GM12878 (cell line): ENCODE results near the gene LEPR. TPM values are rescaled to one million over a fixed set of nuclear protein-coding genes. Genes with fewer than 3 reads are reported as not detected.

Source experiments
- ATAC-seq: fragments of 200-7000 bp; cut with Tn5 transposase; 3 replicates; pipeline ENCODE4 v1.9.1; 2020; ENCODE audit warnings: mild to moderate bottlenecking, moderate library complexity
- BruUV-seq: library from RNA; stranded (reverse); fragments of 400-500 nt; replicated peaks from 2 replicates; lab custom pipeline; 2021; lab: Mats Ljungman, UMichigan
- CTCF ChIA-PET: fragments of 300-600 bp; sonication (Branson Sonifier 250); formaldehyde crosslinking; extraction: SDS; loops from one replicate; lab custom pipeline; 2021; ENCODE audit warnings: inconsistent platforms; lab: Yijun Ruan, JAX
- POLR2A ChIA-PET: fragments of 350-600 bp; formaldehyde crosslinking; extraction: SDS; loops from one replicate; lab custom pipeline; 2021; ENCODE audit warnings: inconsistent platforms; lab: Charles Lee
- RAD21 ChIA-PET: fragments of 300-600 bp; sonication (Branson Sonifier 250); formaldehyde crosslinking; loops from one replicate; lab custom pipeline; 2023; ENCODE audit warnings: antibody characterized with exemption; ENCODE audit not compliant: unreplicated experiment; lab: Charles Lee
- SMC1A ChIA-PET: fragments of 300-600 bp; sonication (Branson Sonifier 250); formaldehyde crosslinking; loops from one replicate; lab custom pipeline; 2023; ENCODE audit not compliant: unreplicated experiment, uncharacterized antibody; lab: Charles Lee
- DNase-seq: peaks from one replicate; pipeline ENCODE4 v3.0.0-alpha.2; 2011; ENCODE audit warnings: low read depth, low spot score
- FAIRE-seq: peaks from 3 replicates; lab custom pipeline; 2011; peaks lifted over from hg19 to GRCh38; lab: Jason Lieb, UNC
- H2AFZ ChIP-seq: 2 replicates; pipeline ENCODE4 v1.6.0; 2011; ENCODE audit warnings: low read depth, low read length, control low read depth; ENCODE audit not compliant: control insufficient read depth
- H3K27ac ChIP-seq: 2 replicates; pipeline ENCODE4 v1.5.1; 2011; ENCODE audit warnings: control low read depth; ENCODE audit not compliant: control insufficient read depth, insufficient read depth
- H3K27me3 ChIP-seq, 2 experiments: replicated peaks in 1 of 2; 2 replicates each; pipeline versions ENCODE4 v1.6.0 to v1.6.1; 2011; ENCODE audit warnings: low read length in 1 of 2; ENCODE audit not compliant: control insufficient read depth in 2 of 2, insufficient read depth in 2 of 2
- H3K36me3 ChIP-seq, 2 experiments: 2 replicates each; pipeline ENCODE4 v1.5.1; 2011; ENCODE audit warnings: low read length in 1 of 2; ENCODE audit not compliant: control insufficient read depth in 2 of 2, insufficient read depth in 2 of 2
- H3K4me1 ChIP-seq: 2 replicates; pipeline ENCODE4 v1.6.1; 2011; ENCODE audit warnings: mild to moderate bottlenecking, low read length, moderate library complexity, mixed read lengths; ENCODE audit not compliant: control insufficient read depth, insufficient read depth
- H3K4me2 ChIP-seq: 2 replicates; pipeline ENCODE4 v1.6.0; 2011; ENCODE audit warnings: control low read depth; ENCODE audit not compliant: control insufficient read depth, insufficient read depth
- H3K4me3 ChIP-seq: fragments of 200-600 bp; sonication (generic); 2 replicates; pipeline ENCODE4 v1.5.1; 2016
- H3K79me2 ChIP-seq: 2 replicates; pipeline ENCODE4 v1.6.0; 2011; ENCODE audit warnings: low read length; ENCODE audit not compliant: control insufficient read depth, insufficient read depth
- H3K9ac ChIP-seq: 2 replicates; pipeline ENCODE4 v1.8.0; 2011; ENCODE audit warnings: low read length, control low read depth, mixed read lengths; ENCODE audit not compliant: control insufficient read depth, insufficient read depth
- H3K9me3 ChIP-seq: replicated peaks from 3 replicates; pipeline ENCODE4 v1.5.1; 2011; ENCODE audit warnings: mild to moderate bottlenecking, low read length; ENCODE audit not compliant: control insufficient read depth, insufficient read depth
- H4K20me1 ChIP-seq: 2 replicates; pipeline ENCODE4 v1.6.0; 2011; ENCODE audit not compliant: control insufficient read depth, insufficient read depth
- DPF2 ChIP-seq: fragments of 450-650 bp; IDR thresholded peaks from 2 replicates; pipeline ENCODE4 v1.6.1; 2017; ENCODE audit warnings: mild to moderate bottlenecking
- MYB ChIP-seq: fragments of 150-350 bp; IDR thresholded peaks from 2 replicates; pipeline ENCODE4 v1.6.1; 2014; ENCODE audit warnings: mild to moderate bottlenecking, low read depth, low read length, borderline replicate concordance
- NBN ChIP-seq: fragments of 450-650 bp; IDR thresholded peaks from 2 replicates; pipeline ENCODE4 v1.6.1; 2016
- POU2F2 ChIP-seq: IDR thresholded peaks from 3 replicates; pipeline ENCODE4 v1.6.1; 2011; ENCODE audit warnings: low read depth, mild to moderate bottlenecking, low read length, borderline replicate concordance
- RB1 ChIP-seq: fragments of 450-650 bp; formaldehyde crosslinking; IDR thresholded peaks from 2 replicates; pipeline ENCODE4 v1.6.1; 2017; ENCODE audit warnings: mild to moderate bottlenecking, borderline replicate concordance
- SIX5 ChIP-seq: IDR thresholded peaks from 2 replicates; pipeline ENCODE4 v1.6.1; 2011; ENCODE audit warnings: mild to moderate bottlenecking, low read depth, low read length, moderate library complexity; ENCODE audit not compliant: severe bottlenecking
- TAF1 ChIP-seq: IDR thresholded peaks from 2 replicates; pipeline ENCODE4 v1.6.1; 2011; ENCODE audit warnings: mild to moderate bottlenecking, low read depth, low read length, borderline replicate concordance
- ZNF207 ChIP-seq: fragments of 450-650 bp; IDR thresholded peaks from 2 replicates; pipeline ENCODE4 v1.6.1; 2014; ENCODE audit warnings: antibody characterized with exemption, mild to moderate bottlenecking, borderline replicate concordance
- whole genome bisulfite sequencing: methylation state at CpG from one replicate; pipeline ENCODE4 v1.1.6; 2016; ENCODE audit warnings: low lambda C conversion rate; ENCODE audit not compliant: insufficient replicate concordance, insufficient coverage; ENCODE audit errors: missing lambda C conversion rate; 5-methylcytosine and 5-hydroxymethylcytosine counted together
- in situ Hi-C: fragments of 300-500 bp; cut with MboI; formaldehyde crosslinking; loops from 9 replicates; pipeline ENCODE4 v1.14.3; 2018; ENCODE audit warnings: mixed read lengths
- intact Hi-C: fragments of 100-400 bp; cut with micrococcal nuclease; formaldehyde crosslinking; loops from one replicate; pipeline ENCODE4 v1.14.2; 2022; ENCODE audit not compliant: unreplicated experiment
- polyA plus RNA-seq, 11 experiments: library from polyadenylated mRNA; depleted of rRNA in 4 of 11; unstranded in 6 of 11; stranded (reverse) in 5 of 11; fragments of >200 nt; fragmentation: Nextera tagmentation in 4 of 11; fragmentation: Illumina TruSeq in 1 of 11; extraction: Ambion mirVana in 4 of 11; extraction: Trizol in 1 of 11; gene quantifications; 1 replicate in 1 of 11; 2 replicates in 10 of 11; pipeline versions ENCODE4 v1.2.1 to v1.2.3, GENCODE V29; 2011 to 2016; ENCODE audit warnings: inconsistent platforms in 2 of 11, missing spikeins in 2 of 11, low read depth in 1 of 11
- total RNA-seq, 4 experiments: library from RNA; depleted of rRNA in 3 of 4; stranded (reverse); fragments of >200 nt in 3 of 4; fragmentation: Illumina TruSeq in 1 of 4; extraction: Trizol in 1 of 4; gene quantifications; 2 replicates each; pipeline versions ENCODE4 v1.2.1 to v1.2.3, GENCODE V29; 2013 to 2021
- TF ChIP-seq, protein P1 (sequence below): fragments of 450-650 bp; IDR thresholded peaks from 2 replicates; pipeline ENCODE4 v1.6.1; 2017; ENCODE audit warnings: borderline replicate concordance
- TF ChIP-seq, protein P2 (sequence below): IDR thresholded peaks from 2 replicates; pipeline ENCODE4 v1.6.1; 2011; ENCODE audit warnings: low read depth, low read length, improper control_type of control experiment, borderline replicate concordance
- TF ChIP-seq, protein P3 (sequence below): IDR thresholded peaks from 2 replicates; pipeline ENCODE4 v1.6.1; 2011; ENCODE audit warnings: borderline replicate concordance, low read depth, mild to moderate bottlenecking, moderate library complexity, mixed read lengths, low read length; ENCODE audit not compliant: insufficient read depth; ENCODE audit errors: extremely low read length

The LEPR gene
- total and polyA plus RNA-seq, 10 of the 15 experiments (the other 5 are each of a cell fraction or from before 2014, with no cell fraction given), result 0.49 to 3.7 (median 1.2) TPM

DNA sequence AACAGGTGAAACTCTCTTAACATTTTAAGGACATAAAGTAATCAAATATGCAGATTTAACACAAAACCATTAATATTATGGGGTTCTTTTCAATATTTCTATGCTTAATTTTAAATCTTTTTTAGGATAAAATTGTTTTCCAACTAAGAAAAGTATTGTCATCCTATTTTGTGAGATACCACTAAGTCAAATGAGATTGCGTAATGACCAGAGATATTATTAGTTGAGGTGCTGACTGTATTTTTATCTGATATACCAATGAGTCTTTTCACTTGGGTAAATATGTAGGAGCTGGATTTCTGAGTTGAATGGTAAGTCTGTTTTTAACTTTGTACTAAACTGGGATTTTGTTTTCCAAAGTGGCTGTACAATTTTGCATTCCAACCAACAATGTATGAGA lies 25.4 kb downstream of the LEPR start:
- SMC1A ChIA-PET, result no interaction called here
- CTCF ChIA-PET, result no interaction called here
- TF ChIP-seq, protein P1, sequence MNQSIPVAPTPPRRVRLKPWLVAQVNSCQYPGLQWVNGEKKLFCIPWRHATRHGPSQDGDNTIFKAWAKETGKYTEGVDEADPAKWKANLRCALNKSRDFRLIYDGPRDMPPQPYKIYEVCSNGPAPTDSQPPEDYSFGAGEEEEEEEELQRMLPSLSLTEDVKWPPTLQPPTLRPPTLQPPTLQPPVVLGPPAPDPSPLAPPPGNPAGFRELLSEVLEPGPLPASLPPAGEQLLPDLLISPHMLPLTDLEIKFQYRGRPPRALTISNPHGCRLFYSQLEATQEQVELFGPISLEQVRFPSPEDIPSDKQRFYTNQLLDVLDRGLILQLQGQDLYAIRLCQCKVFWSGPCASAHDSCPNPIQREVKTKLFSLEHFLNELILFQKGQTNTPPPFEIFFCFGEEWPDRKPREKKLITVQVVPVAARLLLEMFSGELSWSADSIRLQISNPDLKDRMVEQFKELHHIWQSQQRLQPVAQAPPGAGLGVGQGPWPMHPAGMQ, result no peak
- TF ChIP-seq ZNF207, result no peak
- TF ChIP-seq, all 136 proteins: peak for 0
- Histone ChIP-seq H2AFZ (no peak overlapping the region), H3K36me3 (no peaks in the 10 kb centered on the region), H3K9ac (no peak overlapping the region), H3K4me1 (no peaks in the 10 kb centered on the region), H3K79me2 (no peaks in the 10 kb centered on the region), H3K9me3 (no peaks in the 10 kb centered on the region), H3K4me3 (no peak overlapping the region), H3K27me3 (no peaks in the 10 kb centered on the region), H4K20me1 (no peaks in the 10 kb centered on the region), H3K4me2 (no peak overlapping the region), H3K27ac (no peak overlapping the region)
- 95% methylated on average over 1 of the region's 1 CpG for WGBS
- DNase-seq, result no peak
- no TSS peak for BruUV-seq
- no peak for ATAC-seq
- ChIA-PET POLR2A (no interaction called here), RAD21 (interaction anchor here (0.5 kb wide), 1 partner anchor 949 kb away, joined by 3 read pairs; no protein-coding TSS in a partner anchor)
- FAIRE-seq, result no peak
- in situ Hi-C loops, result no loop called here
- intact Hi-C loops, result no loop called here

DNA sequence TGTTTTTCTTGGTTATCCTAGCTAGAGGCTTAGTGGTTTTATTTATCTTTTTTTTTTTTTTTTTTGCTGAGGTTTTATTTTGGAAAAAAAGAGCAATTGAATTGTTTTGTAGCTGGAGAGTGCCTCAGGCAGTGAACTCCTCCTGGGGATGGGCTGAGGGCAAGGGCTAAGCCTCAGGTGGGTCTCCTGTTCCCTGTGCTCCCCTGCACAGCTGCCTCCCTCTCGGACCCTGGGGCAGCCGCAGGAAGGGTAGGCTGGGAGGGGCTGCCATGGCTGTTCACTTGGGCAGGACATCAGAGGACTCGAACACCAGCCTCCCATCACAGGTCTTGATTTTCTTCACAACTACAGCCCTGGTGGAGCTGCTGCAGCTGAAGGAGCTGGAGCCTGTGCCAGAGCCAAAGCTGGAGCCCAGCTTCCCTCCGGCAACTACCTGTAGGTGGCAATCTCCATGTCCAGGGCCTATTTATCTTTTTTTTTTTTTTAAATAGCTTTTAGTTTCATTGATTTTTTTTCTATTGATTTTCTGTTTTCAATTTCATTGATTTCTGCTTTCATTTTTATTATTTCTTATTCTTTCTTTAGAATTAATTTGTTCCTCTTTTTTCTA lies 28.9 kb downstream of the LEPR start:
- DNase-seq (no peak), FAIRE-seq (no peak), ATAC-seq (no peak)
- SMC1A ChIA-PET, result interaction anchor here (0.6 to 1.5 kb wide), 2 partner anchors 9 to 659 kb away, joined by 4 to 5 read pairs; no protein-coding TSS in a partner anchor
- Histone ChIP-seq H3K9ac (no peak overlapping the region), H3K4me1 (no peaks in the 10 kb centered on the region), H3K4me3 (no peak overlapping the region), H3K79me2 (no peaks in the 10 kb centered on the region), H3K9me3 (no peaks in the 10 kb centered on the region), H3K27me3 (no peaks in the 10 kb centered on the region), H3K27ac (no peak overlapping the region), H4K20me1 (no peaks in the 10 kb centered on the region), H2AFZ (no peak overlapping the region), H3K4me2 (no peak overlapping the region), H3K36me3 (no peaks in the 10 kb centered on the region)
- CTCF ChIA-PET, result interaction anchor here (0.8 to 2.0 kb wide), 2 partner anchors 10 to 11 kb away, joined by 3 to 7 read pairs; no protein-coding TSS in a partner anchor
- no TSS peak for BruUV-seq
- in situ Hi-C loops (no loop called here), intact Hi-C loops (no loop called here)
- POLR2A ChIA-PET, result interaction anchor here (0.6 kb wide), 1 partner anchor 692 kb away, joined by 10 read pairs; no protein-coding TSS in a partner anchor
- WGBS, result 79% methylated on average over 4 of the region's 4 CpGs
- RAD21 ChIA-PET, result no interaction called here
- TF ChIP-seq MYB (no peak), TAF1 (no peak), SIX5 (no peak), RB1 (no peak), DPF2 (no peak), NBN (no peak), POU2F2 (no peak)
- TF ChIP-seq, protein P2, sequence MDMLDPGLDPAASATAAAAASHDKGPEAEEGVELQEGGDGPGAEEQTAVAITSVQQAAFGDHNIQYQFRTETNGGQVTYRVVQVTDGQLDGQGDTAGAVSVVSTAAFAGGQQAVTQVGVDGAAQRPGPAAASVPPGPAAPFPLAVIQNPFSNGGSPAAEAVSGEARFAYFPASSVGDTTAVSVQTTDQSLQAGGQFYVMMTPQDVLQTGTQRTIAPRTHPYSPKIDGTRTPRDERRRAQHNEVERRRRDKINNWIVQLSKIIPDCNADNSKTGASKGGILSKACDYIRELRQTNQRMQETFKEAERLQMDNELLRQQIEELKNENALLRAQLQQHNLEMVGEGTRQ, result no peak
- TF ChIP-seq, protein P3, sequence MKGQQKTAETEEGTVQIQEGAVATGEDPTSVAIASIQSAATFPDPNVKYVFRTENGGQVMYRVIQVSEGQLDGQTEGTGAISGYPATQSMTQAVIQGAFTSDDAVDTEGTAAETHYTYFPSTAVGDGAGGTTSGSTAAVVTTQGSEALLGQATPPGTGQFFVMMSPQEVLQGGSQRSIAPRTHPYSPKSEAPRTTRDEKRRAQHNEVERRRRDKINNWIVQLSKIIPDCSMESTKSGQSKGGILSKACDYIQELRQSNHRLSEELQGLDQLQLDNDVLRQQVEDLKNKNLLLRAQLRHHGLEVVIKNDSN, result no peak
